Adrenal gland (tissue), 12 donors: ENCODE measurements around the gene RARB. TPM values are rescaled to one million over a fixed set of nuclear protein-coding genes. Genes with fewer than 3 reads are reported as not detected.

ENCODE experiments used
- DNase-seq, 7 donors: peaks; one replicate each; pipeline ENCODE4 v3.0.0-alpha.2; 2019 to 2020
- H3K27ac ChIP-seq, 5 donors: fragments of 200-600 bp; sonication (generic) in 4 of 5; 1 replicate in 3 of 5; 2 replicates in 2 of 5; pipeline versions ENCODE4 v1.5.1 to v1.8.0; 2016 to 2020; ENCODE audit warnings: mild to moderate bottlenecking in 1 of 5
- H3K27me3 ChIP-seq: fragments of 200-600 bp; 2 replicates; pipeline ENCODE4 v1.8.0; 2021
- H3K36me3 ChIP-seq, 2 donors: fragments of 200-600 bp; replicated peaks in 1 of 2; 1 replicate in 1 of 2; 2 replicates in 1 of 2; pipeline versions ENCODE4 v1.5.1 to v1.8.0; 2018 to 2022
- H3K4me1 ChIP-seq, 2 donors: fragments of 200-600 bp; replicated peaks in 1 of 2; 1 replicate in 1 of 2; 2 replicates in 1 of 2; pipeline versions ENCODE4 v1.5.1 to v1.8.0; 2018 to 2021
- H3K4me3 ChIP-seq, 4 donors: fragments of 200-600 bp; sonication (generic) in 3 of 4; one replicate each; pipeline ENCODE4 v1.5.1; 2016 to 2018
- H3K9me3 ChIP-seq, 3 donors: fragments of 200-600 bp; sonication (generic) in 1 of 3; replicated peaks in 1 of 3; 1 replicate in 2 of 3; 2 replicates in 1 of 3; pipeline versions ENCODE4 v1.5.1 to v1.8.0; 2016 to 2021
- CTCF ChIP-seq, 6 experiments: fragments of 450-650 bp in 4 of 6; fragments of 200-600 bp in 2 of 6; sonication (generic) in 1 of 6; IDR thresholded peaks; 1 replicate in 5 of 6; 2 replicates in 1 of 6; pipeline versions ENCODE4 v1.5.1 to v1.8.0; 2016 to 2021; ENCODE audit warnings: antibody characterized with exemption in 6 of 6, mild to moderate bottlenecking in 2 of 6, moderate library complexity in 1 of 6
- POLR2A ChIP-seq, 2 donors: fragments of 450-650 bp; IDR thresholded peaks; one replicate each; pipeline ENCODE4 v1.6.1; 2017; ENCODE audit warnings: antibody characterized with exemption in 2 of 2, mild to moderate bottlenecking in 2 of 2, moderate library complexity in 1 of 2
- WGBS, 4 donors: extraction: QIAGEN DNeasy Blood & Tissue Kit in 2 of 4; methylation state at CpG; one replicate each; pipeline versions ENCODE4 v1.1.5 to v1.1.7; 2013 to 2017; 5-methylcytosine and 5-hydroxymethylcytosine counted together
- intact Hi-C, 2 donors: fragments of 100-400 bp; cut with DNase I; formaldehyde crosslinking; loops; one replicate each; pipeline versions ENCODE4 v1.14.1 to v1.15.0; 2022 to 2023
- polyA plus RNA-seq, 3 donors: library from polyadenylated mRNA; stranded (reverse); fragments of 200-250 nt in 2 of 3; fragments of 350-450 nt in 1 of 3; fragmentation: Illumina TruSeq in 1 of 3; extraction: RNeasy Lipid Tissue Mini Kit (QIAGEN cat#74804) in 1 of 3; gene quantifications; one replicate each; pipeline ENCODE4 v1.2.3, GENCODE V29; 2013 to 2014
- total RNA-seq, 9 donors: library from RNA; depleted of rRNA in 4 of 9; stranded (reverse); fragments of >200 nt in 4 of 9; fragments of 120-200 nt in 1 of 9; fragmentation: NEBNext Ultra II Directional in 1 of 9; extraction: Animal tissue kit (Norgen Biotek cat#: 25700) in 1 of 9; gene quantifications; one replicate each; pipeline versions ENCODE4 v1.1.0 to v1.2.4, GENCODE V29; 2013 to 2023
- donor health status: healthy with polysubstance abuse.
- donor health status: Bipolar disorder and iron deficiency.
- donor health status: DM: yes; HTN: yes; CAD: no.
- donor health status: DM: no; HTN: no; CAD: no.
- donor health status: DM: no; HTN: no; CAD: no.
- donor health status: DM: yes; HTN: yes; CAD: no.

RARB gene
- total and polyA plus RNA-seq, 12 donors, result 1.7 to 23.3 (median 9.7) TPM

- Histone ChIP-seq H3K27ac (peak overlapping the region in 1 of 5 donors; percentile 13), H3K4me1 (peaks cover 0 to 32% of the 10 kb centered on the region in 2 donors), H3K36me3 (no peaks in the 10 kb centered on the region), H3K4me3 (no peak overlapping the region), H3K9me3 (no peaks in the 10 kb centered on the region), H3K27me3 (no peaks in the 10 kb centered on the region)
- DNase-seq, result no peak
- intact Hi-C loops, result no loop called here
- TF ChIP-seq POLR2A (IDR thresholded peaks at IDR 0.05), result no peak
- TF ChIP-seq CTCF (IDR thresholded peaks at IDR 0.05), result no peak
- 30 to 53% (median 42%) methylated on average over 1 of the region's 1 CpG for WGBS, 4 donors
These were observed 53.3 kb downstream of the RARB start for GRCh38 chr3:25481386-25481785.

GRCh38 chr3:25483456-25483855 is 55.4 kb downstream of the RARB start:
- no peaks in the 10 kb centered on the region for H3K9me3 ChIP-seq
- no peak overlapping the region for H3K4me3 ChIP-seq
- no peak overlapping the region for H3K27ac ChIP-seq
- 52 to 68% (median 56%) methylated on average over 1 of the region's 1 CpG for WGBS, 4 donors
- intact Hi-C loops, result no loop called here
- H3K36me3 ChIP-seq, result no peaks in the 10 kb centered on the region
- peaks cover 0 to 34% of the 10 kb centered on the region in 2 donors for H3K4me1 ChIP-seq
- TF ChIP-seq POLR2A (IDR thresholded peaks at IDR 0.05), result no peak
- no peak for TF ChIP-seq CTCF (IDR thresholded peaks at IDR 0.05)
- no peak for DNase-seq
- H3K27me3 ChIP-seq, result no peaks in the 10 kb centered on the region

GRCh38 chr3:25485673-25486072 is 57.6 kb downstream of the RARB start:
- no peak for TF ChIP-seq CTCF (IDR thresholded peaks at IDR 0.05)
- no peak for TF ChIP-seq POLR2A (IDR thresholded peaks at IDR 0.05)
- no peak for DNase-seq
- Histone ChIP-seq H3K36me3 (no peaks in the 10 kb centered on the region), H3K27ac (no peak overlapping the region), H3K4me3 (no peak overlapping the region), H3K27me3 (no peaks in the 10 kb centered on the region), H3K4me1 (peaks cover 0 to 22% of the 10 kb centered on the region in 2 donors), H3K9me3 (no peaks in the 10 kb centered on the region)
- intact Hi-C loops, result no loop called here
- 44 to 57% (median 51%) methylated on average over 3 of the region's 3 CpGs for WGBS, 4 donors

GRCh38 chr3:25486932-25487331 is 58.9 kb downstream of the RARB start:
- Histone ChIP-seq H3K4me1 (peaks cover 0 to 21% of the 10 kb centered on the region in 2 donors), H3K4me3 (no peak overlapping the region), H3K9me3 (no peaks in the 10 kb centered on the region), H3K27ac (no peak overlapping the region), H3K27me3 (no peaks in the 10 kb centered on the region), H3K36me3 (no peaks in the 10 kb centered on the region)
- no peak for TF ChIP-seq POLR2A (IDR thresholded peaks at IDR 0.05)
- TF ChIP-seq CTCF (IDR thresholded peaks at IDR 0.05), result no peak
- intact Hi-C loops, result no loop called here
- DNase-seq, result no peak
- 59 to 70% (median 67%) methylated on average over 6 of the region's 6 CpGs for WGBS, 4 donors
